Astrocyte (in vitro differentiated cells and primary cell): ENCODE measurements around the gene PLPP4.

Experiments used
- EZH2 ChIP-seq: IDR thresholded peaks from 2 replicates; pipeline ENCODE4 v1.6.1; 2012; ENCODE audit warnings: mild to moderate bottlenecking, low read length, inconsistent platforms; ENCODE audit not compliant: insufficient read depth
- TF ChIP-seq, protein P1 (sequence below): IDR thresholded peaks from 2 replicates; pipeline ENCODE4 v1.5.1; 2011; ENCODE audit warnings: low read depth, mild to moderate bottlenecking, inconsistent platforms, low read length, moderate library complexity; ENCODE audit not compliant: insufficient read depth

DNA sequence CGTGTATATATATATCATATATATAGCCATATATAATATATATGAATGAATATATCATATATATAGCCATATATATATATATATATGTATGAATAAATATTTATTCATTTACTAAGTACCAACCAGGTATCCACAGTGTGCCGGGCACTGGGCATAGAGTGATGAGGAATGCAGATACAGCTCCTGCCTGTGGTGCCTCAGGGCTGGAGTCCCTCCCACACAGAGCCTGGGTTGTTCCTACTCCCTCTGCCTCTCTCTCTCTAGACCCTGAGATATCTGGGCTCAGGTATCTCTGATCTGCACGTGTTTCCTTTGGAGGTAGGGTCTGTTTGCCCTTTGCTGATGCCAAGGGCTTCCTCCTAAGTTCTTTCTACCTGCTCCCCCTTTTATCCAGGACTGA lies 1.4 kb upstream of the PLPP4 start:
- TF ChIP-seq, protein P1, sequence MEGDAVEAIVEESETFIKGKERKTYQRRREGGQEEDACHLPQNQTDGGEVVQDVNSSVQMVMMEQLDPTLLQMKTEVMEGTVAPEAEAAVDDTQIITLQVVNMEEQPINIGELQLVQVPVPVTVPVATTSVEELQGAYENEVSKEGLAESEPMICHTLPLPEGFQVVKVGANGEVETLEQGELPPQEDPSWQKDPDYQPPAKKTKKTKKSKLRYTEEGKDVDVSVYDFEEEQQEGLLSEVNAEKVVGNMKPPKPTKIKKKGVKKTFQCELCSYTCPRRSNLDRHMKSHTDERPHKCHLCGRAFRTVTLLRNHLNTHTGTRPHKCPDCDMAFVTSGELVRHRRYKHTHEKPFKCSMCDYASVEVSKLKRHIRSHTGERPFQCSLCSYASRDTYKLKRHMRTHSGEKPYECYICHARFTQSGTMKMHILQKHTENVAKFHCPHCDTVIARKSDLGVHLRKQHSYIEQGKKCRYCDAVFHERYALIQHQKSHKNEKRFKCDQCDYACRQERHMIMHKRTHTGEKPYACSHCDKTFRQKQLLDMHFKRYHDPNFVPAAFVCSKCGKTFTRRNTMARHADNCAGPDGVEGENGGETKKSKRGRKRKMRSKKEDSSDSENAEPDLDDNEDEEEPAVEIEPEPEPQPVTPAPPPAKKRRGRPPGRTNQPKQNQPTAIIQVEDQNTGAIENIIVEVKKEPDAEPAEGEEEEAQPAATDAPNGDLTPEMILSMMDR: no peak
- no peak for TF ChIP-seq EZH2
